PC-3 (cell line): ENCODE data around the gene ACTG1.

Experiments used
- CTCF ChIP-seq: fragments of 300-600 bp; sonication (generic); conservative IDR thresholded peaks from 2 replicates; pipeline ENCODE4 v1.5.1; 2017; ENCODE audit warnings: antibody characterized with exemption, low read depth, mild to moderate bottlenecking, low read length
- EZH2phosphoT487 ChIP-seq: fragments of 300-600 bp; sonication (generic); IDR thresholded peaks from 2 replicates; pipeline ENCODE4 v1.6.1; 2018; ENCODE audit warnings: mild to moderate bottlenecking, antibody characterized with exemption, low read length, borderline replicate concordance

GRCh38 chr17:81543339-81543675, 30.7 kb upstream of the ACTG1 start:
- no peak for TF ChIP-seq EZH2phosphoT487
- no peak for TF ChIP-seq CTCF
